ENCODE results near the gene ERICH4.

DNA sequence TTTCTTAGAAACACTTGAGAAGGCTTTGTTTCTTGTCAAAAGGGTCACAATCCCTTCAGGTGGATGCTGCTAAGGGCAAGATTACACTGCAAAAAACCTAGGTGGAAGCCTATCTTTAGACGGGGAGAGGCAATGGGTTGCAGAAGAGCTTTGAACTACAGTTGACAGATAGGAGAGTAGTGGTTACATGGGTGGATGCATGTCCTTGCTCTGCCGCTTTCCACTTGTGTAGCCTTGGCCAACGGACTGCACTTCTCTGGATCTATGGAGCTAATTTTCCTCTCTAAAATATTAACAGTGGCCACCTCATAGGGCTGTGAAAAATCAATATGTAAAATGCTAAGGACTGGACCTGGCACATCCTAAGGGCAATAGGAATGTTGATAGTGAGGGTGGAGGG is 44.4 kb upstream of the ERICH4 start:
- TF ChIP-seq, protein P1, sequence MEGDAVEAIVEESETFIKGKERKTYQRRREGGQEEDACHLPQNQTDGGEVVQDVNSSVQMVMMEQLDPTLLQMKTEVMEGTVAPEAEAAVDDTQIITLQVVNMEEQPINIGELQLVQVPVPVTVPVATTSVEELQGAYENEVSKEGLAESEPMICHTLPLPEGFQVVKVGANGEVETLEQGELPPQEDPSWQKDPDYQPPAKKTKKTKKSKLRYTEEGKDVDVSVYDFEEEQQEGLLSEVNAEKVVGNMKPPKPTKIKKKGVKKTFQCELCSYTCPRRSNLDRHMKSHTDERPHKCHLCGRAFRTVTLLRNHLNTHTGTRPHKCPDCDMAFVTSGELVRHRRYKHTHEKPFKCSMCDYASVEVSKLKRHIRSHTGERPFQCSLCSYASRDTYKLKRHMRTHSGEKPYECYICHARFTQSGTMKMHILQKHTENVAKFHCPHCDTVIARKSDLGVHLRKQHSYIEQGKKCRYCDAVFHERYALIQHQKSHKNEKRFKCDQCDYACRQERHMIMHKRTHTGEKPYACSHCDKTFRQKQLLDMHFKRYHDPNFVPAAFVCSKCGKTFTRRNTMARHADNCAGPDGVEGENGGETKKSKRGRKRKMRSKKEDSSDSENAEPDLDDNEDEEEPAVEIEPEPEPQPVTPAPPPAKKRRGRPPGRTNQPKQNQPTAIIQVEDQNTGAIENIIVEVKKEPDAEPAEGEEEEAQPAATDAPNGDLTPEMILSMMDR (IDR thresholded peaks at IDR 0.05): no peak
- TF ChIP-seq POLR2A (IDR thresholded peaks at IDR 0.05): no peak

All from heart left ventricle (tissue), 13 donors.